ENCODE results near the gene SPATA20.

- TF ChIP-seq NR2F2 (IDR thresholded peaks at IDR 0.05) = no peak
- no peak for TF ChIP-seq ATF3 (IDR thresholded peaks at IDR 0.05)
- no peak for TF ChIP-seq CTCF (IDR thresholded peaks at IDR 0.05; ENCODE audit: low read depth, low read length, missing input control)
- TF ChIP-seq, protein P1, sequence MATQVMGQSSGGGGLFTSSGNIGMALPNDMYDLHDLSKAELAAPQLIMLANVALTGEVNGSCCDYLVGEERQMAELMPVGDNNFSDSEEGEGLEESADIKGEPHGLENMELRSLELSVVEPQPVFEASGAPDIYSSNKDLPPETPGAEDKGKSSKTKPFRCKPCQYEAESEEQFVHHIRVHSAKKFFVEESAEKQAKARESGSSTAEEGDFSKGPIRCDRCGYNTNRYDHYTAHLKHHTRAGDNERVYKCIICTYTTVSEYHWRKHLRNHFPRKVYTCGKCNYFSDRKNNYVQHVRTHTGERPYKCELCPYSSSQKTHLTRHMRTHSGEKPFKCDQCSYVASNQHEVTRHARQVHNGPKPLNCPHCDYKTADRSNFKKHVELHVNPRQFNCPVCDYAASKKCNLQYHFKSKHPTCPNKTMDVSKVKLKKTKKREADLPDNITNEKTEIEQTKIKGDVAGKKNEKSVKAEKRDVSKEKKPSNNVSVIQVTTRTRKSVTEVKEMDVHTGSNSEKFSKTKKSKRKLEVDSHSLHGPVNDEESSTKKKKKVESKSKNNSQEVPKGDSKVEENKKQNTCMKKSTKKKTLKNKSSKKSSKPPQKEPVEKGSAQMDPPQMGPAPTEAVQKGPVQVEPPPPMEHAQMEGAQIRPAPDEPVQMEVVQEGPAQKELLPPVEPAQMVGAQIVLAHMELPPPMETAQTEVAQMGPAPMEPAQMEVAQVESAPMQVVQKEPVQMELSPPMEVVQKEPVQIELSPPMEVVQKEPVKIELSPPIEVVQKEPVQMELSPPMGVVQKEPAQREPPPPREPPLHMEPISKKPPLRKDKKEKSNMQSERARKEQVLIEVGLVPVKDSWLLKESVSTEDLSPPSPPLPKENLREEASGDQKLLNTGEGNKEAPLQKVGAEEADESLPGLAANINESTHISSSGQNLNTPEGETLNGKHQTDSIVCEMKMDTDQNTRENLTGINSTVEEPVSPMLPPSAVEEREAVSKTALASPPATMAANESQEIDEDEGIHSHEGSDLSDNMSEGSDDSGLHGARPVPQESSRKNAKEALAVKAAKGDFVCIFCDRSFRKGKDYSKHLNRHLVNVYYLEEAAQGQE (IDR thresholded peaks at IDR 0.05) = no peak
- no peak for TF ChIP-seq RAD21 (IDR thresholded peaks at IDR 0.05)
- no peak for TF ChIP-seq HNF4A (conservative IDR thresholded peaks at IDR 0.05)
- no peak for TF ChIP-seq EGR1 (IDR thresholded peaks at IDR 0.05; ENCODE audit: low read depth in 2 of 2)
- no peak for TF ChIP-seq YY1 (IDR thresholded peaks at IDR 0.05)
Observed at GRCh38 chr17:50589095-50589705, 42.2 kb downstream of the SPATA20 start.
